Sigmoid colon (tissue), 7 donors: ENCODE measurements around the gene IGSF21. TPM values are rescaled to one million over a fixed set of nuclear protein-coding genes. Genes with fewer than 3 reads are reported as not detected.

Experiments
- DNase-seq: peaks from one replicate; pipeline ENCODE4 v3.0.0-alpha.2; 2019
- H3K27ac ChIP-seq, 4 donors: fragments of 200-600 bp; sonication (generic); one replicate each; pipeline ENCODE4 v1.5.1; 2016 to 2019; ENCODE audit warnings: mild to moderate bottlenecking in 1 of 4
- H3K27me3 ChIP-seq, 3 donors: fragments of 200-600 bp; sonication (generic); one replicate each; pipeline ENCODE4 v1.5.1; 2019; ENCODE audit warnings: mild to moderate bottlenecking in 1 of 3
- H3K36me3 ChIP-seq, 4 donors: fragments of 200-600 bp; sonication (generic); one replicate each; pipeline ENCODE4 v1.5.1; 2016 to 2019
- H3K4me1 ChIP-seq, 4 donors: fragments of 200-600 bp; sonication (generic); one replicate each; pipeline ENCODE4 v1.5.1; 2017 to 2019
- H3K4me3 ChIP-seq, 4 donors: fragments of 200-600 bp; sonication (generic); one replicate each; pipeline ENCODE4 v1.5.1; 2017 to 2019; ENCODE audit warnings: mild to moderate bottlenecking in 2 of 4, moderate library complexity in 1 of 4
- H3K9me3 ChIP-seq, 4 donors: fragments of 200-600 bp in 3 of 4; sonication (generic) in 3 of 4; one replicate each; pipeline versions ENCODE4 v1.5.1 to v1.6.1; 2013 to 2019
- EP300 ChIP-seq, 4 donors: sonication (generic); formaldehyde crosslinking; IDR thresholded peaks; one replicate each; pipeline ENCODE4 v1.6.1; 2017; ENCODE audit warnings: antibody characterized with exemption in 4 of 4
- POLR2A ChIP-seq, 2 donors: fragments of 450-650 bp; IDR thresholded peaks; one replicate each; pipeline ENCODE4 v1.6.1; 2016; ENCODE audit warnings: antibody characterized with exemption in 2 of 2, mild to moderate bottlenecking in 2 of 2, moderate library complexity in 2 of 2
- POLR2AphosphoS5 ChIP-seq, 4 donors: sonication (generic); formaldehyde crosslinking; IDR thresholded peaks; one replicate each; pipeline ENCODE4 v1.6.1; 2017; ENCODE audit warnings: antibody characterized with exemption in 4 of 4
- WGBS, 2 donors: extraction: QIAGEN DNeasy Blood & Tissue Kit; methylation state at CpG; one replicate each; pipeline ENCODE4 v1.1.7; 2013; 5-methylcytosine and 5-hydroxymethylcytosine counted together
- intact Hi-C: fragments of 100-400 bp; cut with DNase I; formaldehyde crosslinking; loops from one replicate; pipeline ENCODE4 v1.15.1; 2023
- polyA plus RNA-seq, 3 donors: library from polyadenylated mRNA; stranded (reverse); fragments of 200-250 nt; gene quantifications; one replicate each; pipeline ENCODE4 v1.2.3, GENCODE V29; 2013
- total RNA-seq, 4 donors: library from RNA; depleted of rRNA; stranded (reverse); fragments of >200 nt; gene quantifications; one replicate each; pipeline ENCODE4 v1.1.0, GENCODE V29; 2016
- TF ChIP-seq, protein P1 (sequence below), 4 experiments: fragments of 450-650 bp in 3 of 4; fragments of 200-600 bp in 1 of 4; IDR thresholded peaks; one replicate each; pipeline ENCODE4 v1.5.1; 2016 to 2019; ENCODE audit warnings: antibody characterized with exemption in 4 of 4, mild to moderate bottlenecking in 3 of 4, moderate library complexity in 2 of 4
- donor health status: healthy with polysubstance abuse.
- donor health status: Bipolar disorder and iron deficiency.
- donor health status: healthy.

Gene IGSF21
- total and polyA plus RNA-seq, 7 donors, result 0.55 to 2.6 (median 1.1) TPM; not detected in 2

DNA sequence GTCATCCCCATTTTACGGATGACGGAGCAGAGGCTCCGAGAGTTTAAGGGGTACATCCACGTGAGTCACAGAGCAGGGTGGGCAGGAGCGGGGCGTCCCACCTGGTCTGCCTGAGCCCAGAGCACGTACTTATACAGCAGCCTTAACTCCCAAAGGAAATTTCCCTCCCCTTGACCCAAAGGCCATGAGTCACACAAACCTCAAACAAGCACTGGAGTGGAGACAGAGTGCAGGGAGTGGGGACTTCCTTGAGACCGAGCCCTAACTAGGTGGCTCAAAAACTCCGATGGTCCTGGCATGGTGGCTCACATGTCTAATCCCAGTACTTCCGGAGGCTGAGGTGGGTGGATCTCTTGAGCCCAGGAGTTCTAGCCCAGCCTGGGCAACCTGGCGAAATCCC, 231.6 kb downstream of the IGSF21 start:
- DNase-seq, result no peak
- WGBS, 2 donors, result 65 to 82% methylated on average over 11 of the region's 11 CpGs
- Histone ChIP-seq H3K27me3 (no peaks in the 10 kb centered on the region), H3K36me3 (no peaks in the 10 kb centered on the region), H3K9me3 (no peaks in the 10 kb centered on the region), H3K4me1 (no peaks in the 10 kb centered on the region), H3K4me3 (no peak overlapping the region), H3K27ac (no peak overlapping the region)
- intact Hi-C loops, result no loop called here
- TF ChIP-seq POLR2A (IDR thresholded peaks at IDR 0.05) (no peak), EP300 (IDR thresholded peaks at IDR 0.05) (no peak), POLR2AphosphoS5 (IDR thresholded peaks at IDR 0.05) (no peak)
- TF ChIP-seq, protein P1, sequence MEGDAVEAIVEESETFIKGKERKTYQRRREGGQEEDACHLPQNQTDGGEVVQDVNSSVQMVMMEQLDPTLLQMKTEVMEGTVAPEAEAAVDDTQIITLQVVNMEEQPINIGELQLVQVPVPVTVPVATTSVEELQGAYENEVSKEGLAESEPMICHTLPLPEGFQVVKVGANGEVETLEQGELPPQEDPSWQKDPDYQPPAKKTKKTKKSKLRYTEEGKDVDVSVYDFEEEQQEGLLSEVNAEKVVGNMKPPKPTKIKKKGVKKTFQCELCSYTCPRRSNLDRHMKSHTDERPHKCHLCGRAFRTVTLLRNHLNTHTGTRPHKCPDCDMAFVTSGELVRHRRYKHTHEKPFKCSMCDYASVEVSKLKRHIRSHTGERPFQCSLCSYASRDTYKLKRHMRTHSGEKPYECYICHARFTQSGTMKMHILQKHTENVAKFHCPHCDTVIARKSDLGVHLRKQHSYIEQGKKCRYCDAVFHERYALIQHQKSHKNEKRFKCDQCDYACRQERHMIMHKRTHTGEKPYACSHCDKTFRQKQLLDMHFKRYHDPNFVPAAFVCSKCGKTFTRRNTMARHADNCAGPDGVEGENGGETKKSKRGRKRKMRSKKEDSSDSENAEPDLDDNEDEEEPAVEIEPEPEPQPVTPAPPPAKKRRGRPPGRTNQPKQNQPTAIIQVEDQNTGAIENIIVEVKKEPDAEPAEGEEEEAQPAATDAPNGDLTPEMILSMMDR (IDR thresholded peaks at IDR 0.05), result no peak

DNA sequence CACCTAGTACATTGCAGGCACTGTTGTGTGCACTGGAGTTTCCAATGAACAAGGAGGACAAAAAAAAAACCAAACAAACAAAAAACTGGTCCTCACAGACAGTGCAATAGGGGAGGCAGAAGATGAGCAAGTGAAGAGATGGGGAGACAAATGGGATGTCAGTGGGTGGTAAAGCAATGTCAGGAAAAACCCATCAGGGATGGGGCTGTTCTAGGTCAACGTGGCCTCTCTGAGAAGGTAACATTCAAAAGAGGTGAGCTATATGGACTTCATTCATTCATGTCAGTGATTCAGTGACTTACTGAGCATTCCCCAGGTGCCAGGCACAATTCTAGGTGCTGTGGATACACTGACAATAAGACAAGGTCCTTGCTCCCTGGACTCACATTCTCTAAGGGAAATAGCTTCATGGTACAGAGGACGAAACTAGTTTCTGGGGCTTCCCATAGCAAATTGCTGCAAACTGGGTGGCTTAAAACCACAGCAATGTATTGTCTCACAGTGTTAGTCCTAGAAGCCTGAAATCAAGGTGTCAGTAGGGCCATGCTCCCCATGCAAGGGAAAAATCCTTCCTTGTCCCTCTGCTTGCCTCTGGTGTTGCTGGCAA, 232.7 kb downstream of the IGSF21 start:
- Histone ChIP-seq H3K27me3 (no peaks in the 10 kb centered on the region), H3K4me1 (no peaks in the 10 kb centered on the region), H3K4me3 (no peak overlapping the region), H3K27ac (no peak overlapping the region), H3K36me3 (no peaks in the 10 kb centered on the region), H3K9me3 (no peaks in the 10 kb centered on the region)
- no peak for TF ChIP-seq EP300 (IDR thresholded peaks at IDR 0.05)
- TF ChIP-seq POLR2A (IDR thresholded peaks at IDR 0.05), result no peak
- TF ChIP-seq POLR2AphosphoS5 (IDR thresholded peaks at IDR 0.05), result no peak
- TF ChIP-seq, protein P1 (IDR thresholded peaks at IDR 0.05), result no peak
- no peak for DNase-seq
- intact Hi-C loops, result no loop called here
- WGBS, 2 donors, result 59 to 70% methylated on average over 2 of the region's 2 CpGs

DNA sequence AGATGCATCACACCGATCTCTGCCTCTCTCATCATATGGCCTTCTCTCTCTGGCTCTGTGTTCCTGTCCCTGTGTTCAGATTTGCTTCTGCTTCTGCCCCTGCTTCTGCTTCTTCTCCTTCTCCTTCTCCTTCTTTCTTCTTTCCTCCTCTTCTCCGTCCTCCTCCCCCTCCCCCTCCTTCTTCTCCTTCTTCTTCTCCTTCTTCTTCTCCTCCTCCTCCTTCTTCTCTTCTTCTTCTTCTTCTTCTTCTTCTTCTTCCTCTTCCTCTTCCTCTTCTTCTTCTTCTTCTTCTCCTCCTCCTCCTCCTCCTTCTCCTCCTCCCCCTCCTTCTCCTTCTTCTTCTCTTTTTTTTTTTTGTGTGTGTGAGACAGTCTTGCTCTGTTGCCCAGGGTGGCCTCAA, 233.2 kb downstream of the IGSF21 start:
- Histone ChIP-seq H3K9me3 (no peaks in the 10 kb centered on the region), H3K4me1 (no peaks in the 10 kb centered on the region), H3K36me3 (no peaks in the 10 kb centered on the region), H3K4me3 (no peak overlapping the region), H3K27me3 (no peaks in the 10 kb centered on the region), H3K27ac (no peak overlapping the region)
- TF ChIP-seq POLR2AphosphoS5 (IDR thresholded peaks at IDR 0.05), result no peak
- no peak for TF ChIP-seq EP300 (IDR thresholded peaks at IDR 0.05)
- no peak for TF ChIP-seq POLR2A (IDR thresholded peaks at IDR 0.05)
- TF ChIP-seq, protein P1 (IDR thresholded peaks at IDR 0.05), result no peak
- DNase-seq, result no peak
- intact Hi-C loops, result no loop called here
- WGBS, 2 donors, result 61 to 64% methylated on average over 2 of the region's 2 CpGs

DNA sequence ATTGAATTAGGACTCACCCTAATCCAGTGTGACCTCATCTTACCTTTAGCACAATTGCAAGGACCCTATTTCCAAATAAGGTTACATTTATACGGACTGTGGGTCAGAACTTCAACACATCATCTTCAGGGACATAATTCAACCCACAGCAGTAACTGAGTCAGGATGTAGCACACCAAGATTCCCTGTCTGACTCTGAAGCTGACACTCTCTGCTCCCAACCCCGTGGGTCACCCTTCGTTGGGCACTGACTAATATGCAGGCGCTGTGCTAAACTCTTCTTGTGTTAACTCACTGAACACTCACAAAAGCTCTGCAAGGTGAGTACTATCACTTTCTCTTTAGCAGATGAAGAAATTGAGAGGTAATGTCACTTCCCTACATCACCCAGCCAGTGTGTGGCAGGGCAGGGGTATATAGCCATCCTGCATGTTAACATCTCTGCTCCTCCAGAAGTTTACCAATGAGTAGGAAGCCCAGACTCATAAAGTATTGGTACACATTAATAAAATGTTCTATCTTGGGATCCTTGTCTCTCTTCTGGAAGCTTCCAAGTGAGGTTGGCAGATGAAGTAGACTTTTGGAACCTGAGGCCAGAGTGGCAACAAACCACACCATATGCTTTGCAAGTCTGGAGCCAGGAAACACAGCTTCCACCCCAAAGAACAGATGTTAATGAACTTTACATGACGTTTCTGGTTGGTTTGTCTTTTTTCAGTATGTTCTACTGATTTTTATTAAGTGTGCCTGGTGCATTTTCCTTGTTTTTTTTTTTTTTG, 233.9 kb downstream of the IGSF21 start:
- Histone ChIP-seq H3K27ac (no peak overlapping the region), H3K27me3 (no peaks in the 10 kb centered on the region)
- 76 to 81% methylated on average over 5 of the region's 5 CpGs for WGBS, 2 donors

More for the DNA sequence above, 233.9 kb downstream of the IGSF21 start:
- Histone ChIP-seq H3K4me3 (no peak overlapping the region), H3K9me3 (no peaks in the 10 kb centered on the region), H3K4me1 (no peaks in the 10 kb centered on the region), H3K36me3 (no peaks in the 10 kb centered on the region)
- TF ChIP-seq, protein P1 (IDR thresholded peaks at IDR 0.05), result no peak
- TF ChIP-seq EP300 (IDR thresholded peaks at IDR 0.05) (no peak), POLR2AphosphoS5 (IDR thresholded peaks at IDR 0.05) (no peak), POLR2A (IDR thresholded peaks at IDR 0.05) (no peak)
- no peak for DNase-seq
- intact Hi-C loops, result no loop called here
